OCI-LY7 (cell line): ENCODE data around the gene FHOD3. TPM values are rescaled to one million over a fixed set of nuclear protein-coding genes. Genes with fewer than 3 reads are reported as not detected.

ENCODE experiments used
- BruUV-seq: library from RNA; stranded (reverse); fragments of 400-500 nt; replicated peaks from 2 replicates; lab custom pipeline; 2021; lab: Mats Ljungman, UMichigan
- CTCF ChIA-PET: fragments of 300-600 bp; sonication (Branson Sonifier 250); formaldehyde crosslinking; loops from one replicate; lab custom pipeline; 2022; ENCODE audit warnings: antibody characterized with exemption; ENCODE audit not compliant: unreplicated experiment; lab: Charles Lee
- POLR2A ChIA-PET: fragments of 300-600 bp; sonication (Branson Sonifier 250); formaldehyde crosslinking; loops from one replicate; lab custom pipeline; 2022; ENCODE audit warnings: antibody characterized with exemption; lab: Charles Lee
- DNase-seq: peaks from one replicate; pipeline ENCODE4 v3.0.0-alpha.2; 2015; ENCODE audit warnings: low spot score
- H2AFZ ChIP-seq: fragments of 200-600 bp; sonication (generic), shearing (Covaris generic); 2 replicates; pipeline ENCODE4 v1.6.1; 2014; ENCODE audit warnings: mild to moderate bottlenecking, antibody characterized with exemption, low read length, moderate library complexity
- H3K27ac ChIP-seq: fragments of 200-600 bp; sonication (generic); 2 replicates; pipeline ENCODE4 v1.5.1; 2014; ENCODE audit warnings: mixed run types, low read depth, mild to moderate bottlenecking, moderate library complexity, low read length, inconsistent platforms; ENCODE audit not compliant: poor library complexity, severe bottlenecking
- H3K36me3 ChIP-seq: fragments of 200-600 bp; sonication (generic); 2 replicates; pipeline ENCODE4 v1.6.1; 2014; ENCODE audit warnings: mild to moderate bottlenecking, antibody characterized with exemption, low read length, moderate library complexity, mixed read lengths; ENCODE audit not compliant: insufficient read depth
- H3K4me1 ChIP-seq: fragments of 200-600 bp; sonication (generic); 2 replicates; pipeline ENCODE4 v1.5.1; 2014; ENCODE audit warnings: mild to moderate bottlenecking, low read length; ENCODE audit not compliant: insufficient read depth, poor library complexity, severe bottlenecking
- H3K4me2 ChIP-seq: fragments of 200-600 bp; sonication (generic); 2 replicates; pipeline ENCODE4 v1.6.1; 2014; ENCODE audit warnings: mild to moderate bottlenecking, low read length
- H3K4me3 ChIP-seq: fragments of 200-600 bp; sonication (generic); 2 replicates; pipeline ENCODE4 v1.5.1; 2014; ENCODE audit warnings: mild to moderate bottlenecking, low read depth, low read length; ENCODE audit not compliant: poor library complexity, severe bottlenecking
- H3K79me2 ChIP-seq: fragments of 200-600 bp; sonication (generic); 2 replicates; pipeline ENCODE4 v1.6.1; 2016; ENCODE audit warnings: low read depth, mild to moderate bottlenecking, low read length, moderate library complexity, mixed read lengths; ENCODE audit not compliant: insufficient read depth
- H3K9me2 ChIP-seq: fragments of 200-600 bp; sonication (generic); 2 replicates; pipeline ENCODE4 v1.6.1; 2016; ENCODE audit warnings: mild to moderate bottlenecking, low read length, mixed read lengths; ENCODE audit not compliant: insufficient read depth
- H3K9me3 ChIP-seq: fragments of 200-600 bp; sonication (generic); 2 replicates; pipeline ENCODE4 v1.6.1; 2014; ENCODE audit warnings: mild to moderate bottlenecking, mixed run types, low read length, mixed read lengths
- H4K20me1 ChIP-seq: fragments of 200-600 bp; sonication (generic); 2 replicates; pipeline ENCODE4 v1.6.1; 2014; ENCODE audit warnings: mild to moderate bottlenecking, antibody characterized with exemption, low read length, moderate library complexity, mixed read lengths; ENCODE audit not compliant: insufficient read depth
- EZH2phosphoT487 ChIP-seq: fragments of 200-600 bp; sonication (generic); IDR thresholded peaks from 2 replicates; pipeline ENCODE4 v1.6.1; 2018; ENCODE audit warnings: low read depth, borderline replicate concordance, mild to moderate bottlenecking, mixed run types, antibody characterized with exemption, low read length, moderate library complexity, mixed read lengths
- intact Hi-C: fragments of 100-400 bp; cut with micrococcal nuclease; formaldehyde crosslinking; loops from one replicate; pipeline ENCODE4 v1.10.0; 2022; ENCODE audit not compliant: unreplicated experiment
- total RNA-seq, 2 experiments: library from RNA; depleted of rRNA in 1 of 2; stranded (reverse); fragments of >200 nt in 1 of 2; shearing (Covaris generic) in 1 of 2; gene quantifications; 2 replicates each; pipeline ENCODE4 v1.2.3, GENCODE V29; 2014 to 2022
- TF ChIP-seq, protein P1 (sequence below): fragments of 200-600 bp; sonication (generic); conservative IDR thresholded peaks from 2 replicates; pipeline ENCODE4 v1.5.1; 2014; ENCODE audit warnings: mild to moderate bottlenecking, antibody characterized with exemption, low read length, moderate library complexity, mixed read lengths

The FHOD3 gene
- total RNA-seq, 2 experiments from 2014 or later: 0.06 to 2.4 TPM

DNA sequence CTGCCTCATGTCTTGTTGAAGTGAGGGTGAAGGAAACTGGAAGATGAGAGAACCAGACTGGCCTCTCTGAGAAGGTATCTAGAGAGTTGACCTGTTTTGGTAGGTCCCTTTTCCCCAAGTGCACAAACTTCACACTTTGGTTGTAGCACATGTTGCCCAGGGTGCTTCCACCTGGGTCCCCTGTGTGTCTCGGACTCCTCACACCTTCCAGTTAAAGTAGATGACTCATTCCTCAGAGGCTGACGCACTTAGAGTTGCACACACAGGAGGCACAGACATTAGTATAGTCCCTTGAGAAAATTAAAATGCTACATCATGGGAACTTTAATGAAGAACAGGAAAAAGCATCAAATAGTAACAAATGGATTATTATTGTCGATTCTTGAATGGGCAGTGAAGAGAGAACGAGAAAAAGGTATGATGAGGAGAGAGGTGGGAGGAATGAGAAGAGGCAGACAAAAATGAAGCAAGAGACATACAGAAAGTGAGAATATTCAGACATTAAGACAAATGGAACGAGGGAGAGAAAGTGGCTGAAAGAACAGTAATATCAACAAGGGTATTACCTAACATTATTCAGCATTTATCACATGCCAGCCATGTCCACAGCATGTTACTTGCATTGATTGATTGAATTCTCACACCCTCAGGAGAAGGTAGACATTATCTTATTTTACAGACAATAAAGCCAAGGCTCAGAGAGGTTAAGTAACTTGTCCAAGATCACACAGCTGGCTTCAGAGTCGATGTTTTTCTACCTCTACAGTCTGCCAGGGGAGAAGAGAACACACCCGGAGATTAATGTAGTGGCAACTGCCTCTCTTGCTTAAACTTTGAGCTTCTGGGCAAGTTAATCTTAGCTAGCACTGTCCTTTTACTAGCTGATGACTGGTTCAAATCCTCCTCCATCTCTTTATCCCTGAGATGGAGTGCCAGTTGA is 68.6 kb downstream of the FHOD3 start:
- intact Hi-C loops: no loop called here
- CTCF ChIA-PET: no interaction called here

DNA sequence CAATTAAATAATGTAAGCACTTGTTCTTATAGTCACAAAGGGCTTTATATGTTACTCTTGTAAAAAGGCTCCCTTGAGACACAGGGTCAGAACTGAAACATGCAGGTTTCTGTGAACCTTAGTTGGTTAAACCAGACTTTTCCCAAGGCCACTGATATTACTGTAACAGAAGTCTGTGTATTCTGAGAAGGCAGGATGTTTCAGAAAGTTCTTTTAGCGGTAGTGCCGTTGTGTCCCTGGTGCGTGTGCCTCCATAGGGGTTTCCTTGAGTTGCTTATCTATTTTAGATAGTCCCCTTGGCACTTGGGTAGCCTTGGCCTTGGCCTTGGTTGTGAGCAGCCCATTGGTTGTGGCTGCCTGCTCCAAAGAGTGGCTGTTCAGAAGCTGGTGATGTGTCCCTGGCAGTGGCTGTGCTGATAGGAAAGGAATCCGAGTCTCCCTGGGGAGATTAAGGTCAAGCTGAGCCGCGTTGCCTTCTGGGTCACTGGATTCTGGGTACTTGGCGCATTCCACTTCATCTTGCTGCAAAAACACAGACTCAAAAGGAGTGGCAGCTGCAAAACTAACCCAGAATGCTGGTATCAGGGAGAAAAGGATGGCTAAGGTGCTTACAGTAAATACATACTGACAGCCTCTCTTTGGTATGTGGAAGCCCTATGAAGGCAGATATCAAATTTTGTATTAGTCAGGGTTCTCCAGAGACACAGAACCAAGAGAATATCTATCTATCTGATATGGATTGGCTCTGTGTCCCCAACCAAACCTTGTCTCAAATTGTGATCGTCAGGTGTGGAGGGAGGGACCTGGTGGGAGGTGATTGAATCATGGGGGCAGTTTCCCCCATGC is 69.7 kb downstream of the FHOD3 start:
- Histone ChIP-seq H4K20me1 (no peaks in the 10 kb centered on the region), H3K4me1 (no peaks in the 10 kb centered on the region), H3K9me3 (no peaks in the 10 kb centered on the region), H3K4me3 (no peak overlapping the region), H3K36me3 (no peaks in the 10 kb centered on the region), H3K79me2 (no peaks in the 10 kb centered on the region), H3K27ac (no peak overlapping the region), H3K4me2 (no peak overlapping the region), H2AFZ (no peak overlapping the region), H3K9me2 (no peaks in the 10 kb centered on the region)
- no peak for TF ChIP-seq EZH2phosphoT487
- TF ChIP-seq, protein P1, sequence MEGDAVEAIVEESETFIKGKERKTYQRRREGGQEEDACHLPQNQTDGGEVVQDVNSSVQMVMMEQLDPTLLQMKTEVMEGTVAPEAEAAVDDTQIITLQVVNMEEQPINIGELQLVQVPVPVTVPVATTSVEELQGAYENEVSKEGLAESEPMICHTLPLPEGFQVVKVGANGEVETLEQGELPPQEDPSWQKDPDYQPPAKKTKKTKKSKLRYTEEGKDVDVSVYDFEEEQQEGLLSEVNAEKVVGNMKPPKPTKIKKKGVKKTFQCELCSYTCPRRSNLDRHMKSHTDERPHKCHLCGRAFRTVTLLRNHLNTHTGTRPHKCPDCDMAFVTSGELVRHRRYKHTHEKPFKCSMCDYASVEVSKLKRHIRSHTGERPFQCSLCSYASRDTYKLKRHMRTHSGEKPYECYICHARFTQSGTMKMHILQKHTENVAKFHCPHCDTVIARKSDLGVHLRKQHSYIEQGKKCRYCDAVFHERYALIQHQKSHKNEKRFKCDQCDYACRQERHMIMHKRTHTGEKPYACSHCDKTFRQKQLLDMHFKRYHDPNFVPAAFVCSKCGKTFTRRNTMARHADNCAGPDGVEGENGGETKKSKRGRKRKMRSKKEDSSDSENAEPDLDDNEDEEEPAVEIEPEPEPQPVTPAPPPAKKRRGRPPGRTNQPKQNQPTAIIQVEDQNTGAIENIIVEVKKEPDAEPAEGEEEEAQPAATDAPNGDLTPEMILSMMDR: no peak
- no peak for DNase-seq
- no TSS peak for BruUV-seq
- intact Hi-C loops: no loop called here
- POLR2A ChIA-PET: interaction anchor here (0.6 to 0.7 kb wide), 2 partner anchors 21 to 1651 kb away, joined by 3 to 7 read pairs; no protein-coding TSS in a partner anchor
- CTCF ChIA-PET: no interaction called here

More for the DNA sequence above, 68.6 kb downstream of the FHOD3 start:
- H3K4me1 ChIP-seq: no peaks in the 10 kb centered on the region
- no peak overlapping the region for H2AFZ ChIP-seq
- H3K4me2 ChIP-seq: no peak overlapping the region
- no peaks in the 10 kb centered on the region for H3K9me3 ChIP-seq
- no peaks in the 10 kb centered on the region for H3K36me3 ChIP-seq
- POLR2A ChIA-PET: interaction anchor here (0.6 to 0.7 kb wide), 2 partner anchors 22 to 1650 kb away, joined by 3 to 7 read pairs; no protein-coding TSS in a partner anchor
- TF ChIP-seq, protein P1: no peak
- TF ChIP-seq EZH2phosphoT487: no peak
- H4K20me1 ChIP-seq: no peaks in the 10 kb centered on the region
- DNase-seq: no peak
- no peak overlapping the region for H3K27ac ChIP-seq
- H3K9me2 ChIP-seq: no peaks in the 10 kb centered on the region
- no peaks in the 10 kb centered on the region for H3K79me2 ChIP-seq
- H3K4me3 ChIP-seq: no peak overlapping the region
- BruUV-seq: no TSS peak
